Neural crest cell (in vitro differentiated cells): ENCODE measurements around the gene SND1. TPM values are rescaled to one million over a fixed set of nuclear protein-coding genes. Genes with fewer than 3 reads are reported as not detected.

Experiments used
- DNase-seq: peaks from one replicate; pipeline ENCODE4 v3.0.0; 2021; ENCODE audit warnings: low read depth, mixed read lengths, low spot score
- H3K27ac Mint-ChIP-seq: one replicate; pipeline ENCODE4 v1.8.0; 2021; ENCODE audit warnings: mild to moderate bottlenecking, mixed read lengths; ENCODE audit not compliant: unreplicated experiment
- H3K27me3 Mint-ChIP-seq: 2 replicates; pipeline ENCODE4 v1.8.0; 2021; ENCODE audit warnings: low read depth, mild to moderate bottlenecking, mixed read lengths
- H3K36me3 Mint-ChIP-seq: 2 replicates; pipeline ENCODE4 v1.8.0; 2021; ENCODE audit warnings: low read depth, mild to moderate bottlenecking, mixed read lengths
- H3K4me1 Mint-ChIP-seq: 2 replicates; pipeline ENCODE4 v1.8.0; 2021; ENCODE audit warnings: mixed read lengths
- H3K4me3 Mint-ChIP-seq: one replicate; pipeline ENCODE4 v1.8.0; 2021; ENCODE audit warnings: mild to moderate bottlenecking, mixed read lengths
- H3K9me3 Mint-ChIP-seq: 2 replicates; pipeline ENCODE4 v1.8.0; 2021; ENCODE audit warnings: mixed read lengths
- CTCF ChIP-seq: fragments of 200-600 bp; sonication (generic); conservative IDR thresholded peaks from 2 replicates; pipeline ENCODE4 v1.5.0; 2021; ENCODE audit warnings: antibody characterized with exemption, mild to moderate bottlenecking
- total RNA-seq: library from RNA; stranded (reverse); gene quantifications from 2 replicates; pipeline ENCODE4 v1.2.1, GENCODE V29; 2021

Gene SND1
- total RNA-seq, 1 donor from 2014 or later = 184 TPM

GRCh38 chr7:127865466-127865865 lies 213.5 kb downstream of the SND1 start:
- Mint-ChIP-seq H3K9me3 (no peaks in the 10 kb centered on the region), H3K36me3 (peaks cover 3% of the 10 kb centered on the region), H3K27ac (no peak overlapping the region), H3K4me3 (no peak overlapping the region), H3K4me1 (peaks cover 5% of the 10 kb centered on the region), H3K27me3 (no peaks in the 10 kb centered on the region)
- no peak for TF ChIP-seq CTCF
- DNase-seq = no peak

GRCh38 chr7:127870231-127870907 lies 218.4 kb downstream of the SND1 start:
- no peak overlapping the region for H3K4me3 Mint-ChIP-seq
- DNase-seq = no peak
- peaks cover 6% of the 10 kb centered on the region for H3K36me3 Mint-ChIP-seq
- TF ChIP-seq CTCF = no peak
- no peaks in the 10 kb centered on the region for H3K9me3 Mint-ChIP-seq
- H3K27ac Mint-ChIP-seq = no peak overlapping the region
- H3K4me1 Mint-ChIP-seq = no peaks in the 10 kb centered on the region
- H3K27me3 Mint-ChIP-seq = no peaks in the 10 kb centered on the region

- no peaks in the 10 kb centered on the region for H3K27me3 Mint-ChIP-seq
- TF ChIP-seq CTCF = no peak
- H3K9me3 Mint-ChIP-seq = no peaks in the 10 kb centered on the region
- DNase-seq = no peak
- peaks cover 6% of the 10 kb centered on the region for H3K36me3 Mint-ChIP-seq
- no peaks in the 10 kb centered on the region for H3K4me1 Mint-ChIP-seq
- no peak overlapping the region for H3K27ac Mint-ChIP-seq
- H3K4me3 Mint-ChIP-seq = no peak overlapping the region
Measured at GRCh38 chr7:127871226-127871625, 219.2 kb downstream of the SND1 start.

GRCh38 chr7:127872122-127872521 lies 220.1 kb downstream of the SND1 start:
- Mint-ChIP-seq H3K9me3 (no peaks in the 10 kb centered on the region), H3K4me3 (no peak overlapping the region), H3K27ac (peak overlapping the region; percentile 92), H3K36me3 (peaks cover 3% of the 10 kb centered on the region), H3K4me1 (no peaks in the 10 kb centered on the region), H3K27me3 (no peaks in the 10 kb centered on the region)
- no peak for TF ChIP-seq CTCF
- no peak for DNase-seq

GRCh38 chr7:127873151-127873550 lies 221.2 kb downstream of the SND1 start:
- peak overlapping the region; percentile 30 for H3K27ac Mint-ChIP-seq
- H3K27me3 Mint-ChIP-seq = no peaks in the 10 kb centered on the region
- no peak overlapping the region for H3K4me3 Mint-ChIP-seq
- no peaks in the 10 kb centered on the region for H3K4me1 Mint-ChIP-seq
- H3K9me3 Mint-ChIP-seq = no peaks in the 10 kb centered on the region
- peaks cover 3% of the 10 kb centered on the region for H3K36me3 Mint-ChIP-seq
- DNase-seq = no peak
- no peak for TF ChIP-seq CTCF
